Right atrium auricular region (tissue), 2 donors: Measurements from ENCODE around the gene EPN3. TPM values are rescaled to one million over a fixed set of nuclear protein-coding genes. Genes with fewer than 3 reads are reported as not detected.

Experiments
- DNase-seq: peaks from one replicate; pipeline ENCODE4 v3.0.0-alpha.2; 2019; ENCODE audit warnings: low spot score
- H3K27ac ChIP-seq, 2 donors: fragments of 200-600 bp; sonication (generic); 1 replicate in 1 of 2; 2 replicates in 1 of 2; pipeline ENCODE4 v1.5.1; 2016 to 2019
- H3K27me3 ChIP-seq, 2 donors: fragments of 200-600 bp; sonication (generic); one replicate each; pipeline versions ENCODE4 v1.5.1 to v1.6.0; 2017 to 2019
- H3K36me3 ChIP-seq: fragments of 200-600 bp; sonication (generic); one replicate; pipeline ENCODE4 v1.5.1; 2016
- H3K4me1 ChIP-seq, 2 donors: fragments of 200-600 bp; sonication (generic); one replicate each; pipeline versions ENCODE4 v1.5.1 to v1.6.0; 2017 to 2019
- H3K4me3 ChIP-seq, 2 donors: fragments of 200-600 bp; sonication (generic); 1 replicate in 1 of 2; 2 replicates in 1 of 2; pipeline ENCODE4 v1.5.1; 2017 to 2019; ENCODE audit warnings: mild to moderate bottlenecking in 1 of 2, moderate library complexity in 1 of 2
- H3K9me3 ChIP-seq, 2 donors: fragments of 200-600 bp; sonication (generic); one replicate each; pipeline ENCODE4 v1.5.1; 2019
- total RNA-seq, 2 donors: library from RNA; depleted of rRNA; stranded (reverse); fragments of >200 nt; gene quantifications; one replicate each; pipeline ENCODE4 v1.1.0, GENCODE V29; 2016
- TF ChIP-seq, protein P1 (sequence below), 2 donors: fragments of 200-600 bp; sonication (generic); IDR thresholded peaks; one replicate each; pipeline ENCODE4 v1.5.1; 2019; ENCODE audit warnings: antibody characterized with exemption in 2 of 2

The EPN3 gene
- total RNA-seq, 2 donors from 2014 or later, result 4.5 to 13.3 TPM

DNA sequence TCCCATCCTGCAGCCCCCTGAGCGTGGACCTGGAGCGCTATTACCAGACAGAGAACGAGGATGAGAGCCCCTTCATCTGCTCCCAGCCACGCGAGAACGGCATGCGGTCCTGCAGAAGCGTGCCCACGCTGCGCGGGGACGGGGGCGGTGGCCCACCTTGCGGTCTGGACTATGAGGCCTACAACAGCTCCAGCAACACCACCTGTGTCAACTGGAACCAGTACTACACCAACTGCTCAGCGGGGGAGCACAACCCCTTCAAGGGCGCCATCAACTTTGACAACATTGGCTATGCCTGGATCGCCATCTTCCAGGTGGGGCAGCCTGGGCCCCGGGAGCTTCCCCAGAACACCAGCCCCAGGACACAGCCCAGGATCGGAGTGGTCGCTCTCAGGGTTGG is 40.0 kb downstream of the EPN3 start:
- Histone ChIP-seq H3K27me3 (no peaks in the 10 kb centered on the region), H3K4me3 (no peak overlapping the region), H3K36me3 (no peaks in the 10 kb centered on the region), H3K27ac (no peak overlapping the region), H3K4me1 (no peaks in the 10 kb centered on the region), H3K9me3 (no peaks in the 10 kb centered on the region)
- no peak for DNase-seq
- TF ChIP-seq, protein P1, sequence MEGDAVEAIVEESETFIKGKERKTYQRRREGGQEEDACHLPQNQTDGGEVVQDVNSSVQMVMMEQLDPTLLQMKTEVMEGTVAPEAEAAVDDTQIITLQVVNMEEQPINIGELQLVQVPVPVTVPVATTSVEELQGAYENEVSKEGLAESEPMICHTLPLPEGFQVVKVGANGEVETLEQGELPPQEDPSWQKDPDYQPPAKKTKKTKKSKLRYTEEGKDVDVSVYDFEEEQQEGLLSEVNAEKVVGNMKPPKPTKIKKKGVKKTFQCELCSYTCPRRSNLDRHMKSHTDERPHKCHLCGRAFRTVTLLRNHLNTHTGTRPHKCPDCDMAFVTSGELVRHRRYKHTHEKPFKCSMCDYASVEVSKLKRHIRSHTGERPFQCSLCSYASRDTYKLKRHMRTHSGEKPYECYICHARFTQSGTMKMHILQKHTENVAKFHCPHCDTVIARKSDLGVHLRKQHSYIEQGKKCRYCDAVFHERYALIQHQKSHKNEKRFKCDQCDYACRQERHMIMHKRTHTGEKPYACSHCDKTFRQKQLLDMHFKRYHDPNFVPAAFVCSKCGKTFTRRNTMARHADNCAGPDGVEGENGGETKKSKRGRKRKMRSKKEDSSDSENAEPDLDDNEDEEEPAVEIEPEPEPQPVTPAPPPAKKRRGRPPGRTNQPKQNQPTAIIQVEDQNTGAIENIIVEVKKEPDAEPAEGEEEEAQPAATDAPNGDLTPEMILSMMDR (IDR thresholded peaks at IDR 0.05), result no peak

DNA sequence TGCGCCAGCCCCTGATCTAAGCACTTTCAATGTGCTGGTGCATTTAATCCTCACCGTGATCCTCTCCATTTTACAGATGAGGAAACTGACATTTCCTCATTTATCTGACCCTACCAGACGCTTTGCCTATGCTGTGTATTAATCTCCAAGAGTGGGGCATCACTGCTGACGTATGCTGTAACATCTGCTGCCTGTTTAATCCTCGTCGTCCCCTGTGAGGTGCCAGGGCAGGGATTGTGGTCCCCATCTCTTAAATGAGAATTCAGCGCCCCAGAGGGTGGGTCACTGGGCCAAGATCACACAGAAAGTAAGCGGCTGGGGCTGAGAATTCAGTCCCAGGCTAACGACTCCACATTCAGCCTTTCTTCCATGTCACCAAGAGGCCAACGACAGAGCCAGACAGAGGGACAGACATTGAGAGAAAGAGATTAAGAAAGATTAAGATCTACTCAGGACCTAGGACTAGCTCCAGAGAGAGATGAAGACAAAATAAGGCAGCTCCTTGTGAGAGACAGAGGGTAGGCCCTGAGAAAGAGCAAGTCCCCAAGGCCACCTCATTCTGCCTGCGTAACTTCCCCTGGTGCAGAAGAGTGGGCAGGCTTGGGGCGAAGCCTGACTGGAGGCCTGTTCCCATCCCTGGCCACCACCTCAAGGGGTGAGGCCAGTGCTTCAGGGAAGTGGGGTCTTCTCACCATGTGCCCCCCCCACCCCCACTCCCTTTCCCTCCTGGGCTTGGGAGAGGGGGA is 41.5 kb downstream of the EPN3 start:
- Histone ChIP-seq H3K4me3 (no peak overlapping the region), H3K4me1 (no peaks in the 10 kb centered on the region), H3K27me3 (no peaks in the 10 kb centered on the region), H3K27ac (no peak overlapping the region), H3K36me3 (no peaks in the 10 kb centered on the region), H3K9me3 (no peaks in the 10 kb centered on the region)
- TF ChIP-seq, protein P1 (IDR thresholded peaks at IDR 0.05), result no peak
- DNase-seq, result no peak

- no peak for DNase-seq
These were observed 43.2 kb downstream of the EPN3 start for GRCh38 chr17:50575581-50576210.

DNA sequence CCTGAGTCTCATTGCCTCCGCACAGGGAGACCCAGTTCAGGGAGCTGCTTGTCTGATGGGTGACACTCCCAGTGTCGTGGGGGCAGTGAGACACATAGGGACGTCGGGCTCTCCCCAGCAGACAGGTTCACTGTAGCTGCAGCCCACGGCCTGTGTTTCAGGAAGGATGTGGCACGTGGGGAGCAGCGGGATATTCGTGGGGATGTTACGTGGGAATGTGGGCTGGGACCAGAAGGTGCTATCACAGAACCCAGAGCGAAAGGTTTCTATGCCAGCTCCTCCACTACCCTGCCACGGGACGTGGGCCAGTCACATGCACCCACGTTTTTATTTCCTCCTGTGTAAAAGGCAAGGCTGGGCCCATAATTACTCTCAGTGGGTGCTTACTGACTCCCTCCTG is 44.3 kb downstream of the EPN3 start:
- peaks cover 0 to 9% of the 10 kb centered on the region in 2 donors for H3K4me1 ChIP-seq
- H3K9me3 ChIP-seq, result no peaks in the 10 kb centered on the region
- H3K27ac ChIP-seq, result no peak overlapping the region
- no peaks in the 10 kb centered on the region for H3K27me3 ChIP-seq
- TF ChIP-seq, protein P1 (IDR thresholded peaks at IDR 0.05), result no peak
- H3K36me3 ChIP-seq, result no peaks in the 10 kb centered on the region
- DNase-seq, result no peak
- H3K4me3 ChIP-seq, result no peak overlapping the region

More at GRCh38 chr17:50575581-50576210, 43.2 kb downstream of the EPN3 start:
- Histone ChIP-seq H3K4me1 (peaks cover 0 to 9% of the 10 kb centered on the region in 2 donors), H3K27me3 (no peaks in the 10 kb centered on the region), H3K4me3 (no peak overlapping the region), H3K36me3 (no peaks in the 10 kb centered on the region), H3K9me3 (no peaks in the 10 kb centered on the region), H3K27ac (no peak overlapping the region)
- TF ChIP-seq, protein P1 (IDR thresholded peaks at IDR 0.05), result no peak

DNA sequence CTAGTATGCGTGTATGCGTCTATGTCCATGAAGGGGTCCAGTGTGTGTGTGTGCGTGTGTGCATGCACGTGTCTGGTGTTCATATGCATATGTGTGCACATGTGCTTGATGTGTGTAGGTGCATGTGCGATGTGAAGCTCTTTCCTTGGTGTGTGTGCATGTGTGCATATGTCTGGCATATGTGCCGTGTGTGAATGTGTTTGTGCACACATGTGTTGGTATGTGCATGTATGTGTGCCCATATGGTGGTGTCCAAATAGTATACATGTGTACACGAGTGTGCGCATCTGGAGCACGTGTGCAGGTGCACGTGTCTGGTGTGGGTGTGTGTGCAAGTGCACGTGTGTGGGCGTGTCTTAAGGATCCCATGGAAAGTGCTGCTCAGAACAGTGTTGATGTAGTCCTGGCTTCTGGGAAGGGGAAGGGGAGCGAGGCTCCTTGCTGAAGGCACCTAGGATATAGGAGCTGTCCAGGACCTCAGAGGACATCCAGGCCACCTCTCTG is 45.0 kb downstream of the EPN3 start:
- Histone ChIP-seq H3K27me3 (no peaks in the 10 kb centered on the region), H3K27ac (no peak overlapping the region), H3K4me3 (no peak overlapping the region), H3K4me1 (peaks cover 0 to 14% of the 10 kb centered on the region in 2 donors), H3K36me3 (no peaks in the 10 kb centered on the region), H3K9me3 (no peaks in the 10 kb centered on the region)
- DNase-seq, result no peak
- TF ChIP-seq, protein P1 (IDR thresholded peaks at IDR 0.05), result no peak
